ENCODE data around the gene VPS33B. TPM values are rescaled to one million over a fixed set of nuclear protein-coding genes. Genes with fewer than 3 reads are reported as not detected.

VPS33B gene
- total RNA-seq, 3 donors from 2014 or later (not counting 1 experiment from before 2014, with no cell fraction given): 19.8 to 28.6 (median 24.9) TPM

GRCh38 chr15:91023720-91024119 is 1.3 kb upstream of the VPS33B start:
- Mint-ChIP-seq H3K27me3 (ENCODE audit: low read depth in 2 of 2) (no peaks in the 10 kb centered on the region), H3K36me3 (no peaks in the 10 kb centered on the region), H3K27ac (peak overlapping the region in 1 of 2 donors; percentile 53), H3K9me3 (no peaks in the 10 kb centered on the region), H3K4me3 (peak overlapping the region; percentile 93), H3K4me1 (peaks cover 13 to 39% of the 10 kb centered on the region in 2 donors)
- intact Hi-C loops (cut with micrococcal nuclease): no loop called here
- no peaks in the 10 kb centered on the region for H3K9me3 ChIP-seq (ENCODE audit: control insufficient read depth, insufficient read depth, low read length)
- no peak overlapping the region for H3K27ac ChIP-seq (ENCODE audit: low read length)
- DNase-seq (no peak), ATAC-seq (no peak)
- no peak for TF ChIP-seq CTCF (IDR thresholded peaks at IDR 0.05)
- 93% methylated on average over 4 of the region's 7 CpGs for WGBS (ENCODE audit: insufficient coverage)
- H3K4me3 ChIP-seq (ENCODE audit: low read length): no peak overlapping the region
- H3K27me3 ChIP-seq (ENCODE audit: control insufficient read depth, insufficient read depth, low read length): no peaks in the 10 kb centered on the region
- H3K4me1 ChIP-seq (ENCODE audit: control insufficient read depth, insufficient read depth, low read length): peaks cover 12% of the 10 kb centered on the region
- H3K36me3 ChIP-seq (ENCODE audit: control insufficient read depth, insufficient read depth, low read length): no peaks in the 10 kb centered on the region

- H3K27ac ChIP-seq (ENCODE audit: low read length): peak overlapping the region; percentile 79
- Mint-ChIP-seq H3K36me3 (no peaks in the 10 kb centered on the region), H3K4me1 (peaks cover 13 to 47% of the 10 kb centered on the region in 2 donors), H3K27ac (peak overlapping the region; percentile 53 to 82), H3K9me3 (no peaks in the 10 kb centered on the region), H3K4me3 (peak overlapping the region; percentile 93), H3K27me3 (ENCODE audit: low read depth in 2 of 2) (no peaks in the 10 kb centered on the region)
- H3K4me3 ChIP-seq (ENCODE audit: low read length): peak overlapping the region; percentile 99
- no peaks in the 10 kb centered on the region for H3K9me3 ChIP-seq (ENCODE audit: control insufficient read depth, insufficient read depth, low read length)
- ATAC-seq (no peak), DNase-seq (no peak)
- no peak for TF ChIP-seq CTCF (IDR thresholded peaks at IDR 0.05)
- 33% methylated on average over 1 of the region's 1 CpG for WGBS (ENCODE audit: insufficient coverage)
- no peaks in the 10 kb centered on the region for H3K36me3 ChIP-seq (ENCODE audit: control insufficient read depth, insufficient read depth, low read length)
- peaks cover 12% of the 10 kb centered on the region for H3K4me1 ChIP-seq (ENCODE audit: control insufficient read depth, insufficient read depth, low read length)
- intact Hi-C loops (cut with micrococcal nuclease): no loop called here
- no peaks in the 10 kb centered on the region for H3K27me3 ChIP-seq (ENCODE audit: control insufficient read depth, insufficient read depth, low read length)
Observed at GRCh38 chr15:91022832-91023129, 387 bp upstream of the VPS33B start.

GRCh38 chr15:91021516-91022074 is 799 bp downstream of the VPS33B start:
- Histone ChIP-seq H3K4me3 (ENCODE audit: low read length) (peak overlapping the region; percentile 99), H3K27ac (ENCODE audit: low read length) (peak overlapping the region; percentile 79), H3K27me3 (ENCODE audit: control insufficient read depth, insufficient read depth, low read length) (no peaks in the 10 kb centered on the region), H3K4me1 (ENCODE audit: control insufficient read depth, insufficient read depth, low read length) (peaks cover 12% of the 10 kb centered on the region), H3K9me3 (ENCODE audit: control insufficient read depth, insufficient read depth, low read length) (no peaks in the 10 kb centered on the region), H3K36me3 (ENCODE audit: control insufficient read depth, insufficient read depth, low read length) (peaks cover 1% of the 10 kb centered on the region)
- peak overlapping the region; percentile 93 for H3K4me3 Mint-ChIP-seq
- H3K27ac Mint-ChIP-seq: peak overlapping the region; percentile 53 to 82
- ATAC-seq: no peak
- no peaks in the 10 kb centered on the region for H3K9me3 Mint-ChIP-seq
- peaks cover 13 to 49% of the 10 kb centered on the region in 2 donors for H3K4me1 Mint-ChIP-seq
- no peak for TF ChIP-seq CTCF (IDR thresholded peaks at IDR 0.05)
- DNase-seq: no peak
- H3K27me3 Mint-ChIP-seq (ENCODE audit: low read depth in 2 of 2): no peaks in the 10 kb centered on the region
- H3K36me3 Mint-ChIP-seq: no peaks in the 10 kb centered on the region
- intact Hi-C loops (cut with micrococcal nuclease): no loop called here
- WGBS (ENCODE audit: insufficient coverage): 23% methylated on average over 3 of the region's 4 CpGs

GRCh38 chr15:91018158-91018557 is 4.2 kb downstream of the VPS33B start:
- 97% methylated on average over 2 of the region's 3 CpGs for WGBS (ENCODE audit: insufficient coverage)
- peaks cover 18 to 52% of the 10 kb centered on the region in 2 donors for H3K4me1 Mint-ChIP-seq
- no peak overlapping the region for H3K4me3 Mint-ChIP-seq
- no peak for ATAC-seq
- H3K27ac ChIP-seq (ENCODE audit: low read length): no peak overlapping the region
- intact Hi-C loops (cut with micrococcal nuclease): no loop called here
- no peaks in the 10 kb centered on the region for H3K36me3 Mint-ChIP-seq
- no peak for TF ChIP-seq CTCF (IDR thresholded peaks at IDR 0.05)
- no peaks in the 10 kb centered on the region for H3K27me3 Mint-ChIP-seq (ENCODE audit: low read depth in 2 of 2)
- H3K9me3 Mint-ChIP-seq: no peaks in the 10 kb centered on the region
- H3K36me3 ChIP-seq (ENCODE audit: control insufficient read depth, insufficient read depth, low read length): peaks cover 18% of the 10 kb centered on the region
- no peak for DNase-seq
- H3K4me3 ChIP-seq (ENCODE audit: low read length): no peak overlapping the region
- no peaks in the 10 kb centered on the region for H3K27me3 ChIP-seq (ENCODE audit: control insufficient read depth, insufficient read depth, low read length)
- peaks cover 9% of the 10 kb centered on the region for H3K4me1 ChIP-seq (ENCODE audit: control insufficient read depth, insufficient read depth, low read length)
- peak overlapping the region; percentile 4 to 36 for H3K27ac Mint-ChIP-seq
- no peaks in the 10 kb centered on the region for H3K9me3 ChIP-seq (ENCODE audit: control insufficient read depth, insufficient read depth, low read length)
